Kidney (tissue), 14 donors: ENCODE data around the gene RPLP1. TPM values are rescaled to one million over a fixed set of nuclear protein-coding genes. Genes with fewer than 3 reads are reported as not detected.
A peak's percentile ranks its signal among the peaks of the same experiment; 100 is the strongest.

Source experiments
- DNase-seq, 5 donors: peaks; one replicate each; pipeline ENCODE4 v3.0.0-alpha.2; 2013 to 2020
- FAIRE-seq: peaks from 2 replicates; lab custom pipeline; 2012; peaks lifted over from hg19 to GRCh38; lab: Jason Lieb, UNC
- H3K27ac ChIP-seq, 2 donors: one replicate each; pipeline ENCODE4 v1.7.0; 2013; ENCODE audit warnings: low read depth in 2 of 2, low read length in 2 of 2, inconsistent platforms in 1 of 2
- H3K27me3 ChIP-seq: one replicate; pipeline ENCODE4 v1.7.1; 2013; ENCODE audit warnings: low read length, inconsistent platforms; ENCODE audit not compliant: control insufficient read depth, insufficient read depth
- H3K36me3 ChIP-seq, 3 donors: one replicate each; pipeline versions ENCODE4 v1.7.0 to v1.7.1; 2013; ENCODE audit warnings: low read length in 3 of 3, control low read depth in 1 of 3, inconsistent platforms in 1 of 3; ENCODE audit not compliant: insufficient read depth in 3 of 3, control insufficient read depth in 2 of 3
- H3K4me1 ChIP-seq, 3 donors: one replicate each; pipeline versions ENCODE4 v1.7.0 to v1.7.1; 2013; ENCODE audit warnings: low read length in 3 of 3, inconsistent platforms in 1 of 3, low read depth in 1 of 3; ENCODE audit not compliant: control insufficient read depth in 2 of 3, insufficient read depth in 2 of 3
- H3K4me3 ChIP-seq, 3 donors: one replicate each; pipeline versions ENCODE4 v1.7.0 to v1.8.1; 2013; ENCODE audit warnings: low read length in 3 of 3, control low read depth in 1 of 3, inconsistent platforms in 1 of 3
- H3K9ac ChIP-seq, 3 donors: one replicate each; pipeline versions ENCODE4 v1.7.0 to v1.7.1; 2013; ENCODE audit warnings: low read length in 3 of 3, control low read depth in 1 of 3, inconsistent platforms in 1 of 3
- H3K9me3 ChIP-seq, 3 donors: one replicate each; pipeline versions ENCODE4 v1.7.0 to v1.7.1; 2013; ENCODE audit warnings: low read length in 3 of 3, control low read depth in 1 of 3, inconsistent platforms in 1 of 3; ENCODE audit not compliant: control insufficient read depth in 2 of 3, insufficient read depth in 1 of 3
- intact Hi-C: fragments of 100-400 bp; cut with DNase I; formaldehyde crosslinking; loops from one replicate; pipeline ENCODE4 v1.11.1; 2022
- polyA plus RNA-seq: library from polyadenylated mRNA; stranded (reverse); fragments of 350-450 nt; fragmentation: Illumina TruSeq; extraction: RNeasy Lipid Tissue Mini Kit (QIAGEN cat#74804); gene quantifications from one replicate; pipeline ENCODE4 v1.2.3, GENCODE V29; 2014; ENCODE audit warnings: low read depth, low replicate concordance; ENCODE audit not compliant: insufficient read depth
- total RNA-seq: library from RNA; stranded (reverse); fragmentation: NEBNext Ultra II Directional; extraction: Animal tissue kit (Norgen Biotek cat#: 25700); gene quantifications from one replicate; pipeline ENCODE4 v1.2.1, GENCODE V29; 2021
- TF ChIP-seq, protein P1 (sequence below): IDR thresholded peaks from 3 replicates; pipeline ENCODE4 v1.5.1; 2012; ENCODE audit warnings: mild to moderate bottlenecking, moderate library complexity, borderline replicate concordance; ENCODE audit not compliant: insufficient read depth; ENCODE audit errors: extremely low read depth
- donor health status: control.
- donor health status: control.
- donor health status: control.
- donor health status: control.
- donor health status: control.
- donor health status: DM: yes; HTN: yes; CAD: no.
- donor health status: Normal renal cell carcinoma (clear cell type).

Gene RPLP1
- total and polyA plus RNA-seq, 2 donors from 2014 or later, result 1,303 to 2,805 TPM

DNA sequence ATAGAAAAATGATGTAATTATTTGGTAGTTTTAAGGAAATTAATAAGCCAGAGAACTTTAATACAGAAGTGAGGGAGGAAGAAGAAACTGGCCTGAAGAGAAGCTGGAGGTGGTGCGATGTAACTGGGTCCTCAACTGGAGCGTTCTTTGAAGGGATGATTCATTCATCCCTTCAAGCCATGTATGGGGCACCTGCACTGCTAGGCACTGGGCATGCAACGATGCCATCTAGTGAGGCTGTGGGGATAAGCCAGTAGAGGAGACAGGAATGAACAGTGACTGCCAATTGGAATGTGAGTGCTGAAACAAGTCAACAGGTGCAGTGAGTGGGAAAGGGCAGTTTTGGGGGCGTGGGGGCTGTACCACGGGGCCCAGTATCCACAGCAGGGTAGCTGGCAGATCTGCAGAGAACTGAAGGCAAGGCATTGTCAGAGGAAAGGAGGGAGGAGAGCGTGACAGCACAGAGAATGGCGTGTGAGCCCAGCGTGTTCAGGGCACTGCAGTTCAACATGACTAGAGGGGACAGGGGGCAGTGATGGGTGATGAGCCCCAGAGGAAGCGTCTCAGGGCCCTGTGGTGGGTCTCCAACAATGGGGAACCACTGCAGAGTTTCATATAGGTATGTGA is 42.3 kb upstream of the RPLP1 start:
- no peak for FAIRE-seq
- TF ChIP-seq, protein P1, sequence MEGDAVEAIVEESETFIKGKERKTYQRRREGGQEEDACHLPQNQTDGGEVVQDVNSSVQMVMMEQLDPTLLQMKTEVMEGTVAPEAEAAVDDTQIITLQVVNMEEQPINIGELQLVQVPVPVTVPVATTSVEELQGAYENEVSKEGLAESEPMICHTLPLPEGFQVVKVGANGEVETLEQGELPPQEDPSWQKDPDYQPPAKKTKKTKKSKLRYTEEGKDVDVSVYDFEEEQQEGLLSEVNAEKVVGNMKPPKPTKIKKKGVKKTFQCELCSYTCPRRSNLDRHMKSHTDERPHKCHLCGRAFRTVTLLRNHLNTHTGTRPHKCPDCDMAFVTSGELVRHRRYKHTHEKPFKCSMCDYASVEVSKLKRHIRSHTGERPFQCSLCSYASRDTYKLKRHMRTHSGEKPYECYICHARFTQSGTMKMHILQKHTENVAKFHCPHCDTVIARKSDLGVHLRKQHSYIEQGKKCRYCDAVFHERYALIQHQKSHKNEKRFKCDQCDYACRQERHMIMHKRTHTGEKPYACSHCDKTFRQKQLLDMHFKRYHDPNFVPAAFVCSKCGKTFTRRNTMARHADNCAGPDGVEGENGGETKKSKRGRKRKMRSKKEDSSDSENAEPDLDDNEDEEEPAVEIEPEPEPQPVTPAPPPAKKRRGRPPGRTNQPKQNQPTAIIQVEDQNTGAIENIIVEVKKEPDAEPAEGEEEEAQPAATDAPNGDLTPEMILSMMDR, result peak; percentile 35
- H3K9me3 ChIP-seq, result no peaks in the 10 kb centered on the region

DNA sequence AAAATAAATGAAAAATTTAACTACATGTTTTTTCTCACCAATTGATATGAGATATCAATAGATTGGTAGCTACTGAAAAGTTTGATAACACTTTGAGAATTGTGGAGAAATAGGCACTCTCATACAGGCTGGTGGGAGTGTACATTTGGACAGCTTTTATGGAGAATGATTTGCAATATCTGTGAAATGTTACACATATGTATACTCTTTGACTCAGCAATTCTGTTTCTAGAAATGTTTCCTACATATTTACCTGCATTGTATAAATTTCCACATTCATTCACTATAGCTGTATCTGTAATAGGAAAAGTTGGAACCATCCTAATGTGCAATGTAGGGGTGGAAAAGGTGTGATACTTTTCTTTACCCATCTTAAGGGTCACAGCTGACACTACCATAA is 40.3 kb upstream of the RPLP1 start:
- no peak overlapping the region for H3K27ac ChIP-seq
- H3K9me3 ChIP-seq, result no peaks in the 10 kb centered on the region
- DNase-seq (no peak), FAIRE-seq (no peak)
- TF ChIP-seq, protein P1, result no peak
- no peak overlapping the region for H3K9ac ChIP-seq
- H3K4me3 ChIP-seq, result no peak overlapping the region
- H3K27me3 ChIP-seq, result no peaks in the 10 kb centered on the region
- H3K4me1 ChIP-seq, result peaks cover 0 to 4% (median 3%) of the 10 kb centered on the region in 3 donors
- intact Hi-C loops, result no loop called here
- peaks cover 0 to 6% (median 0%) of the 10 kb centered on the region in 3 donors for H3K36me3 ChIP-seq

More for the DNA sequence above, 42.3 kb upstream of the RPLP1 start:
- H3K4me1 ChIP-seq, result peaks cover 0 to 3% (median 2%) of the 10 kb centered on the region in 3 donors
- H3K27me3 ChIP-seq, result no peaks in the 10 kb centered on the region
- H3K27ac ChIP-seq, result no peak overlapping the region
- no peak overlapping the region for H3K9ac ChIP-seq
- intact Hi-C loops, result no loop called here
- peaks cover 0 to 6% (median 0%) of the 10 kb centered on the region in 3 donors for H3K36me3 ChIP-seq
- no peak overlapping the region for H3K4me3 ChIP-seq
- peak in 3 of 5 donors; percentile 44 to 72 (median 57) for DNase-seq

DNA sequence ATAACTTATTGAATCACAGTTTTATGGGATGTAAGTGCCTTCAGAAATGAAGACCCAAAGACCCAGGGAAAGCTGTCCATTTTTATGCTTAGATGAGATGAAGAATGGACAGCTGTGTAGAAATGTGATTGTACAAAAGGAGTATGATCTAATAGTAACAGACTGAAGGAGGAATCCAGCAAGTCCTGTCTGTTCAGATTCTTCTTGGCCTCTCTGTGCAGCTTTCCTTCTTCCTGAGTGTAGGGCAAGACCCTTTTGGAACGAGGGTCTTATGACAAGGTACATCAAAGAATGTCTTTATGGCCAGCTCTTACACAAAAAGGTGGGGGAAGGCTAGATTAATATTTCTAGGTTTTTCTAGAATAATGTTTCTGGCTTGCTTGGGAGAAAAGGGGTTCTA is 39.9 kb upstream of the RPLP1 start:
- H3K9ac ChIP-seq, result no peak overlapping the region
- H3K27ac ChIP-seq, result no peak overlapping the region
- intact Hi-C loops, result no loop called here
- no peaks in the 10 kb centered on the region for H3K9me3 ChIP-seq
- no peaks in the 10 kb centered on the region for H3K27me3 ChIP-seq
- DNase-seq (no peak), FAIRE-seq (no peak)
- TF ChIP-seq, protein P1, result no peak
- H3K36me3 ChIP-seq, result peaks cover 0 to 6% (median 0%) of the 10 kb centered on the region in 3 donors
- peaks cover 0 to 4% (median 3%) of the 10 kb centered on the region in 3 donors for H3K4me1 ChIP-seq
- H3K4me3 ChIP-seq, result no peak overlapping the region
